Endothelial cell of umbilical vein (primary cell): ENCODE measurements around the gene PHPT1. TPM values are rescaled to one million over a fixed set of nuclear protein-coding genes. Genes with fewer than 3 reads are reported as not detected.

Experiments used
- BruUV-seq: library from RNA; stranded (reverse); fragments of 400-500 nt; replicated peaks from 2 replicates; lab custom pipeline; 2021; lab: Mats Ljungman, UMichigan
- CTCF ChIA-PET: fragments of 300-600, 350-600 bp; sonication (Branson Sonifier 250); formaldehyde crosslinking; loops from one replicate; lab custom pipeline; 2021; ENCODE audit warnings: antibody characterized with exemption, inconsistent platforms; lab: Charles Lee
- POLR2A ChIA-PET: fragments of 300-600, 350-600 bp; sonication (Branson Sonifier 250); formaldehyde crosslinking; loops from one replicate; lab custom pipeline; 2021; ENCODE audit warnings: antibody characterized with exemption, inconsistent platforms; lab: Charles Lee
- DNase-seq: peaks from one replicate; pipeline ENCODE4 v3.0.0-alpha.2; 2011; ENCODE audit warnings: low read depth, low spot score
- FAIRE-seq: peaks from 2 replicates; lab custom pipeline; 2011; peaks lifted over from hg19 to GRCh38; lab: Jason Lieb, UNC
- H2AFZ ChIP-seq: 2 replicates; pipeline ENCODE4 v1.6.0; 2012; ENCODE audit warnings: low read depth, low read length, control low read depth, inconsistent platforms
- H3K27ac ChIP-seq: 2 replicates; pipeline ENCODE4 v1.5.1; 2011; ENCODE audit warnings: low read depth, mild to moderate bottlenecking, control low read depth, low read length, moderate library complexity; ENCODE audit not compliant: insufficient read depth
- H3K27me3 ChIP-seq, 2 experiments: 2 replicates each; pipeline versions ENCODE4 v1.6.0 to v1.6.1; 2011; ENCODE audit warnings: low read length in 2 of 2, mixed read lengths in 1 of 2; ENCODE audit not compliant: control insufficient read depth in 2 of 2, insufficient read depth in 2 of 2
- H3K36me3 ChIP-seq, 2 experiments: 2 replicates in 1 of 2; 3 replicates in 1 of 2; pipeline ENCODE4 v1.5.1; 2011; ENCODE audit warnings: low read length in 2 of 2, mild to moderate bottlenecking in 1 of 2, moderate library complexity in 1 of 2; ENCODE audit not compliant: control insufficient read depth in 2 of 2, insufficient read depth in 2 of 2; ENCODE audit errors: extremely low read depth in 1 of 2
- H3K4me1 ChIP-seq: 3 replicates; pipeline ENCODE4 v1.5.1; 2011; ENCODE audit warnings: mild to moderate bottlenecking, low read length; ENCODE audit not compliant: control insufficient read depth, insufficient read depth; ENCODE audit errors: extremely low read depth
- H3K4me2 ChIP-seq: 2 replicates; pipeline ENCODE4 v1.6.1; 2011; ENCODE audit warnings: low read length, control low read depth, mixed read lengths; ENCODE audit not compliant: insufficient read depth
- H3K4me3 ChIP-seq, 3 experiments: fragments of 200-600 bp in 1 of 3; sonication (generic), shearing (Covaris generic) in 1 of 3; replicated peaks in 1 of 3; 2 replicates each; pipeline ENCODE4 v1.5.1; 2011 to 2016; ENCODE audit warnings: control low read depth in 3 of 3, low read length in 3 of 3, mild to moderate bottlenecking in 2 of 3, inconsistent platforms in 1 of 3, low read depth in 1 of 3, moderate library complexity in 1 of 3; ENCODE audit not compliant: insufficient read depth in 1 of 3
- H3K79me2 ChIP-seq: 2 replicates; pipeline ENCODE4 v1.6.0; 2012; ENCODE audit warnings: low read length, inconsistent platforms; ENCODE audit not compliant: control insufficient read depth, insufficient read depth
- H3K9ac ChIP-seq: replicated peaks from 2 replicates; pipeline ENCODE3; 2011; ENCODE audit warnings: low read length, control low read depth; ENCODE audit not compliant: insufficient read depth; ENCODE audit errors: extremely low read depth
- H3K9me1 ChIP-seq: replicated peaks from 3 replicates; pipeline ENCODE4 v1.6.0; 2011; ENCODE audit warnings: mild to moderate bottlenecking, low read length; ENCODE audit not compliant: control insufficient read depth, insufficient read depth; ENCODE audit errors: extremely low read depth
- H3K9me3 ChIP-seq: replicated peaks from 2 replicates; pipeline ENCODE4 v1.5.1; 2012; ENCODE audit warnings: low read length, inconsistent platforms; ENCODE audit not compliant: control insufficient read depth, insufficient read depth
- H4K20me1 ChIP-seq: replicated peaks from 2 replicates; pipeline ENCODE3; 2011; ENCODE audit warnings: mild to moderate bottlenecking, low read length; ENCODE audit not compliant: control insufficient read depth, insufficient read depth; ENCODE audit errors: extremely low read depth
- CTCF ChIP-seq, 2 donors: IDR thresholded peaks; 1 replicate in 1 of 2; 2 replicates in 1 of 2; pipeline ENCODE4 v1.5.1; 2011; ENCODE audit warnings: low read length in 2 of 2, mild to moderate bottlenecking in 2 of 2, moderate library complexity in 2 of 2, control low read depth in 1 of 2, inconsistent platforms in 1 of 2, low read depth in 1 of 2; ENCODE audit not compliant: insufficient read depth in 1 of 2; ENCODE audit errors: extremely low read depth in 1 of 2
- EZH2 ChIP-seq: IDR thresholded peaks from 2 replicates; pipeline ENCODE4 v1.6.1; 2012; ENCODE audit warnings: borderline replicate concordance, low read depth, mild to moderate bottlenecking, moderate library complexity, low read length, inconsistent platforms; ENCODE audit not compliant: severe bottlenecking
- FOS ChIP-seq: IDR thresholded peaks from 2 replicates; pipeline ENCODE4 v1.6.1; 2011; ENCODE audit warnings: mild to moderate bottlenecking, low read length, moderate library complexity, borderline replicate concordance; ENCODE audit not compliant: insufficient read depth
- GATA2 ChIP-seq: IDR thresholded peaks from 2 replicates; pipeline ENCODE4 v1.7.0; 2011; ENCODE audit warnings: low read depth, mild to moderate bottlenecking, moderate library complexity, mixed read lengths, low read length; ENCODE audit not compliant: insufficient read length, insufficient read depth
- JUN ChIP-seq: IDR thresholded peaks from 2 replicates; pipeline ENCODE4 v1.6.1; 2011; ENCODE audit warnings: borderline replicate concordance, low read depth; ENCODE audit not compliant: insufficient read length, insufficient read depth
- MAX ChIP-seq: IDR thresholded peaks from 2 replicates; pipeline ENCODE4 v1.6.1; 2011; ENCODE audit not compliant: insufficient read depth, insufficient read length
- MYC ChIP-seq: IDR thresholded peaks from one replicate; pipeline ENCODE4 v1.6.1; 2011; ENCODE audit warnings: mild to moderate bottlenecking, low read depth, low read length
- POLR2A ChIP-seq: IDR thresholded peaks from 2 replicates; pipeline ENCODE4 v1.6.1; 2012; ENCODE audit warnings: low read depth, mild to moderate bottlenecking, control low read depth, low read length
- POLR2AphosphoS5 ChIP-seq: IDR thresholded peaks from 2 replicates; pipeline ENCODE4 v1.6.1; 2012; ENCODE audit warnings: low read depth, mild to moderate bottlenecking, control low read depth, low read length, moderate library complexity; ENCODE audit not compliant: insufficient read depth
- dilution Hi-C: fragments of 300-500 bp; cut with MboI; formaldehyde crosslinking; loops from one replicate; pipeline ENCODE4 v1.15.0; 2019; ENCODE audit warnings: low sequenced_read_pairs; ENCODE audit not compliant: extremely low pct_ligation_motif_present
- intact Hi-C: fragments of 100-400 bp; cut with micrococcal nuclease; formaldehyde crosslinking; loops from one replicate; pipeline ENCODE4 v1.10.0; 2022
- polyA plus RNA-seq, 4 experiments: library from polyadenylated mRNA; depleted of rRNA in 3 of 4; stranded (reverse) in 3 of 4; unstranded in 1 of 4; fragments of >200 nt; gene quantifications; 2 replicates each; pipeline versions ENCODE4 v1.2.1 to v1.2.3, GENCODE V29; 2011 to 2012; ENCODE audit warnings: missing spikeins in 1 of 4
- total RNA-seq: library from RNA; stranded (reverse); gene quantifications from 2 replicates; pipeline ENCODE4 v1.2.3, GENCODE V29; 2021

Gene PHPT1
- total and polyA plus RNA-seq, 2 donors (not counting 3 experiments of a cell fraction or from before 2014, with no cell fraction given), result 139 to 319 TPM

- Histone ChIP-seq H2AFZ (no peak overlapping the region), H3K4me2 (no peak overlapping the region), H3K27ac (no peak overlapping the region), H3K9me1 (no peaks in the 10 kb centered on the region), H3K4me3 (no peak overlapping the region), H3K4me1 (peaks cover 6% of the 10 kb centered on the region), H3K79me2 (peaks cover 22% of the 10 kb centered on the region), H3K9me3 (no peaks in the 10 kb centered on the region), H3K36me3 (peaks cover 8 to 21% of the 10 kb centered on the region in 2 experiments), H3K27me3 (no peaks in the 10 kb centered on the region), H4K20me1 (no peaks in the 10 kb centered on the region), H3K9ac (no peak overlapping the region)
- intact Hi-C loops (no loop called here), dilution Hi-C loops (no loop called here)
- no TSS peak for BruUV-seq
- DNase-seq (no peak), FAIRE-seq (no peak)
- CTCF ChIA-PET, result interaction anchor here (0.6 kb wide), 2 partner anchors 19 to 25 kb away, joined by 3 read pairs; partner anchors contain the start of genes AJM1 and TRAF2
- POLR2A ChIA-PET, result no interaction called here
- no peak for TF ChIP-seq JUN
- TF ChIP-seq POLR2AphosphoS5, result peak; percentile 5
Measured at GRCh38 chr9:136860933-136861873, 12.0 kb downstream of the PHPT1 start.

GRCh38 chr9:136861874-136862457 lies 12.8 kb downstream of the PHPT1 start:
- H3K4me3 ChIP-seq, result no peak overlapping the region
- H3K4me1 ChIP-seq, result peaks cover 6% of the 10 kb centered on the region
- BruUV-seq, result no TSS peak
- no peak overlapping the region for H3K27ac ChIP-seq
- no peak overlapping the region for H3K4me2 ChIP-seq
- TF ChIP-seq MYC (no peak), POLR2A (no peak), JUN (no peak), POLR2AphosphoS5 (no peak), MAX (no peak), FOS (no peak), CTCF (IDR thresholded peaks at IDR 0.05; ENCODE audit: extremely low read depth in 1 of 2, insufficient read depth in 1 of 2, low read depth in 1 of 2, low read length in 2 of 2) (no peak), EZH2 (no peak), GATA2 (no peak)
- DNase-seq (no peak), FAIRE-seq (no peak)
- H4K20me1 ChIP-seq, result no peaks in the 10 kb centered on the region
- no peaks in the 10 kb centered on the region for H3K9me1 ChIP-seq
- intact Hi-C loops (no loop called here), dilution Hi-C loops (no loop called here)
- H3K27me3 ChIP-seq, result no peaks in the 10 kb centered on the region
- no peak overlapping the region for H2AFZ ChIP-seq
- ChIA-PET CTCF (no interaction called here), POLR2A (no interaction called here)
- H3K36me3 ChIP-seq, result peaks cover 8 to 21% of the 10 kb centered on the region in 2 experiments
- H3K9me3 ChIP-seq, result no peaks in the 10 kb centered on the region
- no peak overlapping the region for H3K9ac ChIP-seq
- H3K79me2 ChIP-seq, result peaks cover 24% of the 10 kb centered on the region
